ENCODE results near the gene RTTN. TPM values are rescaled to one million over a fixed set of nuclear protein-coding genes. Genes with fewer than 3 reads are reported as not detected.
"Not testable (repeated sequence)": the region's sequence is repeated elsewhere in the genome, so short reads cannot be mapped to it uniquely, and the experiment has no call there.

The RTTN gene
- total RNA-seq, 2 experiments from 2014 or later = 21.4 to 25.5 TPM

DNA sequence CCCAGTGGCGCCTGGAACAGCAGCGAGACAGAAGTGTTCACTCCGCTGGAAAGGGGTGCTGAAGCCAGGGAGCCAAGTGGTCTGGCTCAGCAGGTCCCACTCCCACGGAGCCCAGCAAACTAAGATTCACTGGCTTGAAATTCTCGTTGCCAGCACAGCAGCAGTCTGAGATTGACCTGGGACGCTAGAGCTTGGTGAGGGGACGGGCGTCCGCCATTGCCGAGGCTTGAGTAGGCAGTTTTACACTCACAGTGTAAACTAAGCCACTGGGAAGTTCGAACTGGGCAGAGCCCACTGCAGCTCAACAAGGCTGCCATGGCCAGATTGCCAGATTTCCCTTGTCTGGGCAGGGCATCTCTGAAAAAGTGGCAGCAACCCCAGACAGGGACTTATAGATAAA, 94.8 kb downstream of the RTTN start:
- DNase-seq (no peak), ATAC-seq (ENCODE audit: poor library complexity) (no peak)
- no peaks in the 10 kb centered on the region for H3K27me3 Mint-ChIP-seq
- Histone ChIP-seq H3K36me3 (ENCODE audit: insufficient read depth, low read length) (peaks cover 27% of the 10 kb centered on the region), H3K9me3 (ENCODE audit: control insufficient read depth in 1 of 2, insufficient read depth in 1 of 2, low read length in 2 of 2) (no peaks in the 10 kb centered on the region), H3K27ac (ENCODE audit: low read depth in 1 of 2, low read length in 2 of 2) (no peak overlapping the region), H3K4me3 (ENCODE audit: low read length) (no peak overlapping the region), H3K4me1 (ENCODE audit: insufficient read depth, low read length) (no peaks in the 10 kb centered on the region), H3K27me3 (ENCODE audit: control insufficient read depth in 1 of 2, insufficient read depth in 2 of 2, low read length in 2 of 2) (no peaks in the 10 kb centered on the region)
- H3K36me3 Mint-ChIP-seq (ENCODE audit: low read depth) = peaks cover 81% of the 10 kb centered on the region
- H3K27ac Mint-ChIP-seq = no peak overlapping the region
- POLR2A ChIA-PET = no interaction called here
- H3K4me3 Mint-ChIP-seq = no peak overlapping the region
- CTCF ChIA-PET = interaction anchor here (0.6 kb wide), 1 partner anchor 1408 kb away, joined by 3 read pairs; no protein-coding TSS in a partner anchor
- TF ChIP-seq, protein P1, sequence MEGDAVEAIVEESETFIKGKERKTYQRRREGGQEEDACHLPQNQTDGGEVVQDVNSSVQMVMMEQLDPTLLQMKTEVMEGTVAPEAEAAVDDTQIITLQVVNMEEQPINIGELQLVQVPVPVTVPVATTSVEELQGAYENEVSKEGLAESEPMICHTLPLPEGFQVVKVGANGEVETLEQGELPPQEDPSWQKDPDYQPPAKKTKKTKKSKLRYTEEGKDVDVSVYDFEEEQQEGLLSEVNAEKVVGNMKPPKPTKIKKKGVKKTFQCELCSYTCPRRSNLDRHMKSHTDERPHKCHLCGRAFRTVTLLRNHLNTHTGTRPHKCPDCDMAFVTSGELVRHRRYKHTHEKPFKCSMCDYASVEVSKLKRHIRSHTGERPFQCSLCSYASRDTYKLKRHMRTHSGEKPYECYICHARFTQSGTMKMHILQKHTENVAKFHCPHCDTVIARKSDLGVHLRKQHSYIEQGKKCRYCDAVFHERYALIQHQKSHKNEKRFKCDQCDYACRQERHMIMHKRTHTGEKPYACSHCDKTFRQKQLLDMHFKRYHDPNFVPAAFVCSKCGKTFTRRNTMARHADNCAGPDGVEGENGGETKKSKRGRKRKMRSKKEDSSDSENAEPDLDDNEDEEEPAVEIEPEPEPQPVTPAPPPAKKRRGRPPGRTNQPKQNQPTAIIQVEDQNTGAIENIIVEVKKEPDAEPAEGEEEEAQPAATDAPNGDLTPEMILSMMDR (IDR thresholded peaks at IDR 0.05) = no peak
- intact Hi-C loops (cut with DNase I, micrococcal nuclease) = no loop called here
- H3K4me1 Mint-ChIP-seq (ENCODE audit: low read depth) = no peaks in the 10 kb centered on the region
- H3K9me3 Mint-ChIP-seq = no peaks in the 10 kb centered on the region

- Mint-ChIP-seq H3K9me3 (no peaks in the 10 kb centered on the region), H3K27ac (no peak overlapping the region), H3K36me3 (ENCODE audit: low read depth) (peaks cover 85% of the 10 kb centered on the region), H3K4me3 (no peak overlapping the region), H3K4me1 (ENCODE audit: low read depth) (no peaks in the 10 kb centered on the region), H3K27me3 (no peaks in the 10 kb centered on the region)
- no peak overlapping the region for H3K4me3 ChIP-seq (ENCODE audit: low read length)
- ChIA-PET CTCF (no interaction called here), POLR2A (interaction anchor here (0.5 kb wide), 1 partner anchor 1251 kb away, joined by 3 read pairs; no protein-coding TSS in a partner anchor)
- DNase-seq (no peak), ATAC-seq (ENCODE audit: poor library complexity) (no peak)
- TF ChIP-seq, protein P1 (IDR thresholded peaks at IDR 0.05) = no peak
- peaks cover 27% of the 10 kb centered on the region for H3K36me3 ChIP-seq (ENCODE audit: insufficient read depth, low read length)
- intact Hi-C loops (cut with DNase I, micrococcal nuclease) = no loop called here
- H3K9me3 ChIP-seq (ENCODE audit: control insufficient read depth in 1 of 2, insufficient read depth in 1 of 2, low read length in 2 of 2) = peaks cover 0 to 4% of the 10 kb centered on the region in 2 experiments
- H3K27ac ChIP-seq (ENCODE audit: low read depth in 1 of 2, low read length in 2 of 2) = no peak overlapping the region
- H3K4me1 ChIP-seq (ENCODE audit: insufficient read depth, low read length) = no peaks in the 10 kb centered on the region
- no peaks in the 10 kb centered on the region for H3K27me3 ChIP-seq (ENCODE audit: control insufficient read depth in 1 of 2, insufficient read depth in 2 of 2, low read length in 2 of 2)
Observed at GRCh38 chr18:70107091-70107490, 98.4 kb downstream of the RTTN start.

GRCh38 chr18:70102854-70103253, 102.6 kb downstream of the RTTN start:
- POLR2A ChIA-PET; ATAC-seq (ENCODE audit: poor library complexity); H3K27ac ChIP-seq (ENCODE audit: low read depth in 1 of 2, low read length in 2 of 2); H3K27me3 Mint-ChIP-seq; CTCF ChIA-PET; H3K4me1 ChIP-seq (ENCODE audit: insufficient read depth, low read length); H3K4me3 Mint-ChIP-seq; H3K27me3 ChIP-seq (ENCODE audit: control insufficient read depth in 1 of 2, insufficient read depth in 2 of 2, low read length in 2 of 2); H3K9me3 Mint-ChIP-seq; H3K9me3 ChIP-seq (ENCODE audit: control insufficient read depth in 1 of 2, insufficient read depth in 1 of 2, low read length in 2 of 2); DNase-seq; H3K27ac Mint-ChIP-seq; H3K4me1 Mint-ChIP-seq (ENCODE audit: low read depth); H3K4me3 ChIP-seq (ENCODE audit: low read length); intact Hi-C loops (cut with DNase I, micrococcal nuclease): not testable (repeated sequence)
- peaks cover 83% of the 10 kb centered on the region for H3K36me3 Mint-ChIP-seq (ENCODE audit: low read depth)
- peaks cover 15% of the 10 kb centered on the region for H3K36me3 ChIP-seq (ENCODE audit: insufficient read depth, low read length)

DNA sequence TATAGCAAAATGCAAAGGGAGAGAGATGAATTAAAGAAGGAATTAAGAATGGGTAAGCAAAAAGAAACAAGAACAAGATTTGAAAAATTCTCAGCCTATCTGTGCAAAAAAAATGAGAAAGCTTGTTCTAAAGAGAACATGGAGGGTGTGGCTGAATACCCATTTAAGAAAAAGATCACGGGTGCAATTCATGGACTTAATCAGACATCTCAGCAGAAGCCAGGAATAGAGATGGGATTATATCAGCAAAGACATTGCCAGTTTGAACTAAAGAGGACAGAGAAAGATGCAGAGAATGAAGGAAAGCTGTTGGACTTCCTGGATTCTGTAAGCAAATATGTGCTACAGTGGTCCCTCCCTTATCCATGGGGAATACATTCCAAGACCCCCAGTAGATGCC, 115.6 kb downstream of the RTTN start:
- H3K36me3 ChIP-seq (ENCODE audit: insufficient read depth, low read length) = peaks cover 11% of the 10 kb centered on the region
- H3K27me3 ChIP-seq (ENCODE audit: control insufficient read depth in 1 of 2, insufficient read depth in 2 of 2, low read length in 2 of 2) = no peaks in the 10 kb centered on the region
- H3K27ac Mint-ChIP-seq = peak overlapping the region; percentile 4
- no peaks in the 10 kb centered on the region for H3K9me3 ChIP-seq (ENCODE audit: control insufficient read depth in 1 of 2, insufficient read depth in 1 of 2, low read length in 2 of 2)
- H3K27ac ChIP-seq (ENCODE audit: low read depth in 1 of 2, low read length in 2 of 2) = no peak overlapping the region
- intact Hi-C loops (cut with DNase I, micrococcal nuclease) = loop anchor here in 1 of 2 experiments (10.0 kb wide), 1 partner anchor 1375 kb away; the partner anchor contains the start of gene TMX3
- no peaks in the 10 kb centered on the region for H3K4me1 Mint-ChIP-seq (ENCODE audit: low read depth)
- no peaks in the 10 kb centered on the region for H3K9me3 Mint-ChIP-seq
- H3K4me3 Mint-ChIP-seq = no peak overlapping the region
- DNase-seq (no peak), ATAC-seq (ENCODE audit: poor library complexity) (no peak)
- no peaks in the 10 kb centered on the region for H3K27me3 Mint-ChIP-seq
- CTCF ChIA-PET = no interaction called here
- H3K4me1 ChIP-seq (ENCODE audit: insufficient read depth, low read length) = no peaks in the 10 kb centered on the region
- TF ChIP-seq, protein P1 (IDR thresholded peaks at IDR 0.05) = no peak
- peaks cover 47% of the 10 kb centered on the region for H3K36me3 Mint-ChIP-seq (ENCODE audit: low read depth)
- no peak overlapping the region for H3K4me3 ChIP-seq (ENCODE audit: low read length)
- POLR2A ChIA-PET = no interaction called here
